ENCODE results near the gene MTIF3.
"Not testable (repeated sequence)": the region's sequence is repeated elsewhere in the genome, so short reads cannot be mapped to it uniquely, and the experiment has no call there.

Gene MTIF3

GRCh38 chr13:27405546-27406134 is 44.7 kb downstream of the MTIF3 start:
- Mint-ChIP-seq H3K4me3 (no peak overlapping the region), H3K27ac (peak overlapping the region in 1 of 2 donors; percentile 33), H3K27me3 (peaks cover 32% of the 10 kb centered on the region), H3K9me3 (no peaks in the 10 kb centered on the region), H3K4me1 (peaks cover 13% of the 10 kb centered on the region)
- DNase-seq (no peak), ATAC-seq (no peak)

DNA sequence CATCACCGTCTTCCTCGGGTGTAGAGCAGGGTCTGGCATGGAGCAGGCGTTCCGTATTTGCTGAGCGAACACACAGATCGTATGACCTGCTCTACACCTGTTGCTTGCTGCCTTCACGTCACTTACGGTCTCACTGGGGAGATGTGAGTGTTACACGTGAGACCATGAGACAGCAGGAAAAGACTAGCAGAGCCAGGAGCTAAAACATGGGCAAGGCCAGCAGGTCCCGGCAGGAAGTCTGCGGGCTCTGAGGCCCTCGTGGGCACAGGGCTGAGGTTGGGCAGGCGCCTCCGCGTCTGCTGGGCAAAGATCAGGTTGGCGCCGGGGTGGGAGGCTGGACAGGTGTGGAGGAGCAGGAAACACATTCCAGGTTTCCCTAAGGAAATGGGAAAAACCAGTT is 45.7 kb downstream of the MTIF3 start:
- Mint-ChIP-seq H3K4me1 (peaks cover 13% of the 10 kb centered on the region), H3K27me3 (peaks cover 23% of the 10 kb centered on the region)
- no peak for ATAC-seq

GRCh38 chr13:27403727-27404385 is 46.5 kb downstream of the MTIF3 start:
- Mint-ChIP-seq H3K4me3 (no peak overlapping the region), H3K27me3 (peaks cover 18% of the 10 kb centered on the region), H3K9me3 (no peaks in the 10 kb centered on the region), H3K4me1 (peaks cover 13% of the 10 kb centered on the region), H3K27ac (no peak overlapping the region)
- DNase-seq (no peak), ATAC-seq (no peak)

More for the DNA sequence above, 45.7 kb downstream of the MTIF3 start:
- Mint-ChIP-seq H3K27ac (no peak overlapping the region), H3K9me3 (no peaks in the 10 kb centered on the region), H3K4me3 (no peak overlapping the region)
- DNase-seq = no peak

GRCh38 chr13:27403203-27403678 is 47.1 kb downstream of the MTIF3 start:
- DNase-seq (no peak), ATAC-seq (peak; percentile 37)

DNA sequence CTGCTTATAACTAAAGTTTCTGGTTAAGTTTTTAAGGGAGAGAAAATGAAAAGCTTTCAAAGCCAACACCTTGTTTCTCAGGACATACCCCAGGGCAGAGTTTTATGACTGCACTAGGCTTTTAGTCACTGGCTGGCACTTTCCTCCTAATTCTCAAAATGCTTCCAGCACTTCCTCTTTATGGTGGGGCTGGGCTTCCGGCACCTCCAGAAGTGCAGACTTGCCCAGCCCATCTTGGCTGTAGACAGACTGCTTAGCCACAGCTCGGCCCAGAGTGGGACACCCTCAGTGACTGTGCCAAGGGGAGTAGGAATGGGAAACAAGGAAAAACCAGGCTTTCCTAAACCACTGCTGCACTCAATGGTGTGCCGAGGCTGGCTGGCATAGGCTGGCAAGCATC is 49.2 kb downstream of the MTIF3 start:
- DNase-seq = no peak
- Mint-ChIP-seq H3K4me1 (peaks cover 7% of the 10 kb centered on the region), H3K4me3 (no peak overlapping the region), H3K9me3 (no peaks in the 10 kb centered on the region), H3K27ac (no peak overlapping the region), H3K27me3 (no peaks in the 10 kb centered on the region)
- no peak for ATAC-seq

More at GRCh38 chr13:27403203-27403678, 47.1 kb downstream of the MTIF3 start:
- Mint-ChIP-seq H3K9me3 (no peaks in the 10 kb centered on the region), H3K4me1 (peaks cover 13% of the 10 kb centered on the region), H3K4me3 (no peak overlapping the region), H3K27ac (no peak overlapping the region), H3K27me3 (peaks cover 12% of the 10 kb centered on the region)

DNA sequence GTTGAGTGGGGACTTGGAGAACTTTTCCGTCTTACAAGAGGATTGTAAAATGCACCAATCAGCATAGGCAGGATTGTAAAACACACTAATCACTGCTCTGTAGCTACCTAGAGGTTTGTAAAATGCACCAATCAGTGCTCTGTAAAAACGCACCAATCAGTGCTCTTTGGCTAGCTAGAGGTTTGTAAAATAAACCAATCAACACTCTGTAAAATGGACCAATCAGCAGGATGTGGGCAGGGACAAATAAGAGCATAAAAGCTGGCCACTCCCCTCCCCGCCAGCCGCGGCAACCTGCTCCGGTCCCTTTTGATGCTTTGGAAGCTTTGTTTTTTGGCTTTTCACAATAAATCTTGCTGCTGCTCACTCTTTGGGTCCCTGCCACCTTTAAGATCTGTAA is 50.0 kb downstream of the MTIF3 start:
- H3K27ac Mint-ChIP-seq, H3K27me3 Mint-ChIP-seq, H3K4me3 Mint-ChIP-seq, ATAC-seq, H3K9me3 Mint-ChIP-seq, DNase-seq, H3K4me1 Mint-ChIP-seq: not testable (repeated sequence)

DNA sequence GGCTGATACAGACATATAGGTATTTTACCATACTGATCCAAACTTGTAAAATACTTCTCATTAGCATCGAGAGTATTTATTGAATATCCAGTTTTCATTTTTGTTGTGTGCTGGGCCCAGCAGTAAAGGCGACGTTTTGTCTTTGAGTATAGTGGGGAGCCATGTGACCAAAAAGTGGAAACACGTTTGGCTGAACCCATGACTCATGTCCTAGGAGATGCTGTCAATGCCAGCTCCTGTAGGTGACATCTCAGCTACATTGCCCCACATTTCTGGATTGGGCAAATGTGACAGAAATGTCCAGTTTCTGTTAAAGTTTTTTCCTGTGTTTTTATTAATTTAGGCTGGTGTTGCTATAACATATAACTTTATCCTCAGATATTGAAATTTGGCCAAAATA is 52.0 kb downstream of the MTIF3 start:
- no peaks in the 10 kb centered on the region for H3K27me3 Mint-ChIP-seq
- DNase-seq = no peak
- no peaks in the 10 kb centered on the region for H3K9me3 Mint-ChIP-seq
- no peak overlapping the region for H3K4me3 Mint-ChIP-seq
- ATAC-seq = no peak
- H3K27ac Mint-ChIP-seq = no peak overlapping the region
- no peaks in the 10 kb centered on the region for H3K4me1 Mint-ChIP-seq

GRCh38 chr13:27396252-27396846 is 54.0 kb downstream of the MTIF3 start:
- no peak for ATAC-seq
- H3K4me3 Mint-ChIP-seq = no peak overlapping the region
- no peaks in the 10 kb centered on the region for H3K27me3 Mint-ChIP-seq
- no peak overlapping the region for H3K27ac Mint-ChIP-seq
- DNase-seq = no peak
- no peaks in the 10 kb centered on the region for H3K9me3 Mint-ChIP-seq
- no peaks in the 10 kb centered on the region for H3K4me1 Mint-ChIP-seq

DNA sequence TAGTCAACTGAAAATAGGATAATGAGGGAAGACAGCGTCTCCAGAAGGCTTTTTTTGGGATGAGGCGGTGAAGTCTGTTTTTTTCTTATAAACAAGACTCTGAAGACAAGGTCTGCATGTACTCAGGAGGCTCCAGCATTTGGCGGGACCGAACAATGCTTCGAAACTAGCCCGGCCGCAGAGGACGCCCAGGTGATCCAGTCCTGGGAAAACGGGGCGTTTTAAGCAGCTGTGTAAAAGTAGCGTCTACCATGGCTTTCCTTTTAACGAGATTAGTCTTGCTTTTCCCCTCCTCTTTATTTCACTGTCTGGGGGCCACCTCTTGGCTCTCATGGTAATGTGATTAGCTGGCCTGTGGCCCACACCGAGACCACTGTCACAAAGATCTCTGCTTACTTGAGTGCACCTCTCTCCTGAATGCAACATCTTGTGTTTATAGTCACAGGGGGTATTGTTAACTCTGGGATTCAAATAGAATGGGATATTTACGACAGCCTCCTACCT is 55.3 kb downstream of the MTIF3 start:
- Mint-ChIP-seq H3K27me3 (no peaks in the 10 kb centered on the region), H3K27ac (no peak overlapping the region), H3K4me3 (no peak overlapping the region), H3K9me3 (no peaks in the 10 kb centered on the region), H3K4me1 (no peaks in the 10 kb centered on the region)
- ATAC-seq (no peak), DNase-seq (no peak)

GRCh38 chr13:27393101-27393500 is 57.3 kb downstream of the MTIF3 start:
- Mint-ChIP-seq H3K4me1 (no peaks in the 10 kb centered on the region), H3K4me3 (no peak overlapping the region), H3K27ac (no peak overlapping the region), H3K9me3 (no peaks in the 10 kb centered on the region), H3K27me3 (no peaks in the 10 kb centered on the region)
- ATAC-seq (no peak), DNase-seq (no peak)

DNA sequence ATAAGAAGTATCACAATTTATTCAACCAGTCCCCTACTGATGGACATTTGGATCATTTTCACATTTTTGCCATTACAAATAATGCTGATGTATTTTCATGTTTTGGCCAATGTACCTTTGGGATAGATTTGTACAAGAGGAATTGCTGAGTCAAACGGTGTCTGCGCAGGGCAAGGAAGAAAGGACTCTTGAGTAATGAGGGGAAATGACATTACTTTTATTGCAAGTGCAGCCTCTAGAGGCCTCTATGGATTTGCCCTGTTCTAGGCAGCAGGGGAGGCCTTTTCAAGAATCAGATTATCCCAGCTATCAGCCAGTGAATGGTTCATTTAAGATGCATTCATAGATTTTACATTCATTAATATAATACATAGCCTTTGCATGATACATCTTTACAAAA is 58.9 kb downstream of the MTIF3 start:
- Mint-ChIP-seq H3K27ac (no peak overlapping the region), H3K9me3 (no peaks in the 10 kb centered on the region), H3K4me3 (no peak overlapping the region), H3K27me3 (no peaks in the 10 kb centered on the region), H3K4me1 (no peaks in the 10 kb centered on the region)
- ATAC-seq (no peak), DNase-seq (no peak)

DNA sequence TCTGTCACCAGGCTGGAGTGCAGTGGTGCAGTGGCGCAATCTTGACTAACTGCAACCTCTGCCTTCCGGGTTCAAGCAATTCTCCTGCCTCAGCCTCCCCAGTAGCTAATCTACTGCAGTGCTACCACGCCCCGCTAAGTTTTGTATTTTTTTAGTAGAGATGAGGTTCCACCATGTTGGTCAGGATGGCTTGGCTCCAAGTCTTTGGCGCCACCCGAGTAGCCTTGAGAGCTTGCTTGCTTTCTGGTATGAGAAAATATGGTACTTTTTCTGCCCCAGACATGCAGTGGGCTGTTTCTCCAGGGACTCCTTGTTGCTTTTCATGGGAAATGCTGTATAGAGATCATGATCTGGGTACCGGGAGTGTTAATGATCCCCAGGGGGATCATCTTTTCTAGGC is 60.5 kb downstream of the MTIF3 start:
- H3K4me1 Mint-ChIP-seq = no peaks in the 10 kb centered on the region
- H3K9me3 Mint-ChIP-seq = no peaks in the 10 kb centered on the region
- no peak for DNase-seq
- no peak overlapping the region for H3K27ac Mint-ChIP-seq
- no peak overlapping the region for H3K4me3 Mint-ChIP-seq
- no peak for ATAC-seq
- no peaks in the 10 kb centered on the region for H3K27me3 Mint-ChIP-seq

- H3K27ac Mint-ChIP-seq = no peak overlapping the region
- no peaks in the 10 kb centered on the region for H3K4me1 Mint-ChIP-seq
- H3K4me3 Mint-ChIP-seq = no peak overlapping the region
- no peak for ATAC-seq
- H3K27me3 Mint-ChIP-seq = no peaks in the 10 kb centered on the region
- H3K9me3 Mint-ChIP-seq = no peaks in the 10 kb centered on the region
- DNase-seq = no peak
These were observed 62.1 kb downstream of the MTIF3 start for GRCh38 chr13:27388241-27388640.

All from stimulated activated naive CD8-positive, alpha-beta T cell treated with anti-CD3 and anti-CD28 coated beads, Interleukin-15, amount 100 ng/mL, for 72 hours (primary cell).